GM18517 (cell line): ENCODE data around the gene OR2T35.
A peak's percentile ranks its signal among the peaks of the same experiment; 100 is the strongest.

ENCODE experiments used
- ATAC-seq: cut with Tn5 transposase; IDR thresholded peaks from one replicate; pipeline ENCODE4 v1.9.1; 2021; ENCODE audit warnings: mild to moderate bottlenecking, moderate library complexity; ENCODE audit not compliant: unreplicated experiment

Gene OR2T35

GRCh38 chr1:248627971-248628844 is 16.9 kb downstream of the OR2T35 start:
- peak; percentile 72 for ATAC-seq

- no peak for ATAC-seq
Observed at GRCh38 chr1:248625971-248626370, 19.1 kb downstream of the OR2T35 start.

- ATAC-seq, result no peak
Observed at GRCh38 chr1:248625166-248625565, 19.9 kb downstream of the OR2T35 start.

GRCh38 chr1:248622570-248623001 is 22.5 kb downstream of the OR2T35 start:
- peak; percentile 92 for ATAC-seq

GRCh38 chr1:248621770-248622169 is 23.3 kb downstream of the OR2T35 start:
- ATAC-seq, result no peak

GRCh38 chr1:248618878-248619277 is 26.2 kb downstream of the OR2T35 start:
- ATAC-seq, result no peak

- no peak for ATAC-seq
Observed at GRCh38 chr1:248618119-248618518, 27.0 kb downstream of the OR2T35 start.

GRCh38 chr1:248613742-248614141 is 31.3 kb downstream of the OR2T35 start:
- ATAC-seq, result no peak

- no peak for ATAC-seq
Observed at GRCh38 chr1:248611883-248612414, 33.1 kb downstream of the OR2T35 start.

- ATAC-seq, result no peak
Observed at GRCh38 chr1:248610301-248610700, 34.8 kb downstream of the OR2T35 start.

GRCh38 chr1:248599396-248599795 is 45.7 kb downstream of the OR2T35 start:
- no peak for ATAC-seq

GRCh38 chr1:248597589-248597988 is 47.5 kb downstream of the OR2T35 start, which contains the start of gene OR2T10:
OR2T10 (minus strand) TSS chr1:248597700; CDS start chr1:248593768, 3,932 bp downstream.
- ATAC-seq, result no peak

- no peak for ATAC-seq
Observed at GRCh38 chr1:248596615-248597014, 48.5 kb downstream of the OR2T35 start.

- no peak for ATAC-seq
Observed at GRCh38 chr1:248593226-248593625, 51.9 kb downstream of the OR2T35 start.

GRCh38 chr1:248592655-248593054 is 52.4 kb downstream of the OR2T35 start:
- no peak for ATAC-seq

GRCh38 chr1:248590055-248590454 is 55.0 kb downstream of the OR2T35 start:
- no peak for ATAC-seq

- peak; percentile 95 for ATAC-seq
Observed at GRCh38 chr1:248589334-248589733, 55.7 kb downstream of the OR2T35 start.
